H1 (cell line): ENCODE data around the gene MYLK.

ENCODE experiments used
- CREB1 ChIP-seq: IDR thresholded peaks from 2 replicates; pipeline ENCODE4 v1.6.1; 2012; ENCODE audit warnings: inconsistent platforms
- POLR2AphosphoS5 ChIP-seq: IDR thresholded peaks from 2 replicates; pipeline ENCODE4 v1.6.1; 2011; ENCODE audit warnings: low read depth, low read length
- SP4 ChIP-seq: IDR thresholded peaks from 2 replicates; pipeline ENCODE4 v1.6.1; 2012; ENCODE audit warnings: low read length, inconsistent platforms
- TEAD4 ChIP-seq: IDR thresholded peaks from 2 replicates; pipeline ENCODE4 v1.6.1; 2012; ENCODE audit warnings: low read depth, low read length, inconsistent platforms, mixed read lengths

DNA sequence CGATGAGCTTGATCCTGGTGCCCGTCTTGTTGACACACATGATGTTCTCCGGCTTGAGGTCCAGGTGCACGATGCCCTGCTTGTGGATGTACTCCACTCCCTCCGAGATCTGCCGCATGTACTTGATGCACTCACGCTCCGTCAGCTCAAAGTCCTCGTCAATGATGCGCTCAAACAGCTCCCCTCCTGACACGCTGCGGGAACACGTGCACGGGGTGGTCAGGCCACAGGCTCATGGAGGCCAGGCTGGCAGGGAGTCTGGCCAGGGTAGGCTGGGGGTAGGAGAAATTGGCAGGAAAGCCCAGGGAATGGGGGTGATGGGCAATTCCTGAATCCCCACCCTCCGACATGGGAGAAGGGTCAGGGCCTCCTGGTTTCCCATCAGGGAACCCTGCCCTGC is 243.8 kb downstream of the MYLK start:
- TF ChIP-seq SP4 = no peak
- TF ChIP-seq CREB1 = no peak
- TF ChIP-seq POLR2AphosphoS5 = no peak
- TF ChIP-seq TEAD4 = no peak
